ENCODE measurements around the gene PAK1. TPM values are rescaled to one million over a fixed set of nuclear protein-coding genes. Genes with fewer than 3 reads are reported as not detected.

PAK1 gene
- total and polyA plus RNA-seq, 9 of the 15 experiments (the other 6 are each of a cell fraction or from before 2014, with no cell fraction given), result 0.52 to 11.7 (median 1.9) TPM

GRCh38 chr11:77372726-77373125 is 101.2 kb downstream of the PAK1 start:
- ChIA-PET POLR2A (no interaction called here), CTCF (ENCODE audit: low intra/inter-chr PET ratio) (no interaction called here)
- Histone ChIP-seq H3K4me2 (ENCODE audit: insufficient read depth, low read length) (no peak overlapping the region), H4K20me1 (replicated peaks; ENCODE audit: control insufficient read depth, insufficient read depth, low read length) (no peaks in the 10 kb centered on the region), H3K36me3 (ENCODE audit: control insufficient read depth, insufficient read depth, low read length) (no peaks in the 10 kb centered on the region), H3K9me1 (ENCODE audit: control insufficient read depth, insufficient read depth, low read length) (no peaks in the 10 kb centered on the region), H3K27me3 (ENCODE audit: control insufficient read depth in 2 of 2, insufficient read depth in 2 of 2, low read length in 2 of 2) (no peaks in the 10 kb centered on the region; a peak in 1 of 5 replicates), H3K4me1 (replicated peaks in 1 of 2; ENCODE audit: control insufficient read depth in 2 of 2, insufficient read depth in 2 of 2, low read length in 2 of 2) (no peaks in the 10 kb centered on the region), H3K9ac (ENCODE audit: insufficient read depth in 1 of 2, low read depth in 2 of 2, low read length in 2 of 2) (no peak overlapping the region), H3K27ac (ENCODE audit: extremely low read depth, low read depth, low read length) (no peak overlapping the region), H3K79me2 (ENCODE audit: control insufficient read depth, insufficient read depth, low read length) (no peaks in the 10 kb centered on the region), H2AFZ (ENCODE audit: low read depth, low read length) (no peak overlapping the region), H3K4me3 (no peak overlapping the region), H3K9me3 (replicated peaks; ENCODE audit: control insufficient read depth, insufficient read depth, low read depth, low read length) (no peaks in the 10 kb centered on the region)
- no peak for FAIRE-seq
- WGBS (ENCODE audit: insufficient coverage, low coverage, missing lambda C conversion rate), result 0% methylated on average over 2 of the region's 2 CpGs
- no peak for ATAC-seq
- in situ Hi-C loops (cut with MboI) (no loop called here), intact Hi-C loops (cut with micrococcal nuclease) (loop anchor here (10.0 kb wide), 1 partner anchor 178 kb away; no protein-coding TSS in a partner anchor)
- DNase-seq (ENCODE audit: extremely low read depth in 1 of 4, low spot score in 3 of 4), result no peak
- BruUV-seq (replicated peaks), result no TSS peak
- no peak for TF ChIP-seq SAFB (IDR thresholded peaks at IDR 0.05; ENCODE audit: borderline replicate concordance, low read depth, low read length)
- TF ChIP-seq KDM5B (IDR thresholded peaks at IDR 0.05; ENCODE audit: insufficient replicate concordance, low read depth, low read length), result no peak
- no peak for TF ChIP-seq POLR3G (IDR thresholded peaks at IDR 0.05; ENCODE audit: extremely low read depth, insufficient read length, insufficient replicate concordance)
- TF ChIP-seq HOMEZ (CRISPR knock-in tag; IDR thresholded peaks at IDR 0.05), result no peak
- TF ChIP-seq ZNF184 (CRISPR knock-in tag; IDR thresholded peaks at IDR 0.05), result no peak
- no peak for TF ChIP-seq ADNP (tag; IDR thresholded peaks at IDR 0.05)
- TF ChIP-seq GATA2 (CRISPR knock-in tag; IDR thresholded peaks at IDR 0.05), result no peak
- TF ChIP-seq, protein P1, sequence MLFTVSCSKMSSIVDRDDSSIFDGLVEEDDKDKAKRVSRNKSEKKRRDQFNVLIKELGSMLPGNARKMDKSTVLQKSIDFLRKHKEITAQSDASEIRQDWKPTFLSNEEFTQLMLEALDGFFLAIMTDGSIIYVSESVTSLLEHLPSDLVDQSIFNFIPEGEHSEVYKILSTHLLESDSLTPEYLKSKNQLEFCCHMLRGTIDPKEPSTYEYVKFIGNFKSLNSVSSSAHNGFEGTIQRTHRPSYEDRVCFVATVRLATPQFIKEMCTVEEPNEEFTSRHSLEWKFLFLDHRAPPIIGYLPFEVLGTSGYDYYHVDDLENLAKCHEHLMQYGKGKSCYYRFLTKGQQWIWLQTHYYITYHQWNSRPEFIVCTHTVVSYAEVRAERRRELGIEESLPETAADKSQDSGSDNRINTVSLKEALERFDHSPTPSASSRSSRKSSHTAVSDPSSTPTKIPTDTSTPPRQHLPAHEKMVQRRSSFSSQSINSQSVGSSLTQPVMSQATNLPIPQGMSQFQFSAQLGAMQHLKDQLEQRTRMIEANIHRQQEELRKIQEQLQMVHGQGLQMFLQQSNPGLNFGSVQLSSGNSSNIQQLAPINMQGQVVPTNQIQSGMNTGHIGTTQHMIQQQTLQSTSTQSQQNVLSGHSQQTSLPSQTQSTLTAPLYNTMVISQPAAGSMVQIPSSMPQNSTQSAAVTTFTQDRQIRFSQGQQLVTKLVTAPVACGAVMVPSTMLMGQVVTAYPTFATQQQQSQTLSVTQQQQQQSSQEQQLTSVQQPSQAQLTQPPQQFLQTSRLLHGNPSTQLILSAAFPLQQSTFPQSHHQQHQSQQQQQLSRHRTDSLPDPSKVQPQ (CRISPR knock-in tag; IDR thresholded peaks at IDR 0.05; ENCODE audit: borderline replicate concordance), result no peak
- TF ChIP-seq RBM17 (IDR thresholded peaks at IDR 0.05; ENCODE audit: borderline replicate concordance, low read depth, low read length), result no peak
- TF ChIP-seq TGIF2 (CRISPR knock-in tag; IDR thresholded peaks at IDR 0.05), result no peak
- no peak for TF ChIP-seq RFX7 (CRISPR knock-in tag; IDR thresholded peaks at IDR 0.05)
- no peak for TF ChIP-seq JUND (IDR thresholded peaks at IDR 0.05; ENCODE audit: borderline replicate concordance, low read depth, low read length)
- no peak for TF ChIP-seq JUND (tag; IDR thresholded peaks at IDR 0.05; ENCODE audit: borderline replicate concordance, low read depth, low read length)
- no peak for TF ChIP-seq ZNF444 (CRISPR knock-in tag; IDR thresholded peaks at IDR 0.05)
- TF ChIP-seq, protein P2, sequence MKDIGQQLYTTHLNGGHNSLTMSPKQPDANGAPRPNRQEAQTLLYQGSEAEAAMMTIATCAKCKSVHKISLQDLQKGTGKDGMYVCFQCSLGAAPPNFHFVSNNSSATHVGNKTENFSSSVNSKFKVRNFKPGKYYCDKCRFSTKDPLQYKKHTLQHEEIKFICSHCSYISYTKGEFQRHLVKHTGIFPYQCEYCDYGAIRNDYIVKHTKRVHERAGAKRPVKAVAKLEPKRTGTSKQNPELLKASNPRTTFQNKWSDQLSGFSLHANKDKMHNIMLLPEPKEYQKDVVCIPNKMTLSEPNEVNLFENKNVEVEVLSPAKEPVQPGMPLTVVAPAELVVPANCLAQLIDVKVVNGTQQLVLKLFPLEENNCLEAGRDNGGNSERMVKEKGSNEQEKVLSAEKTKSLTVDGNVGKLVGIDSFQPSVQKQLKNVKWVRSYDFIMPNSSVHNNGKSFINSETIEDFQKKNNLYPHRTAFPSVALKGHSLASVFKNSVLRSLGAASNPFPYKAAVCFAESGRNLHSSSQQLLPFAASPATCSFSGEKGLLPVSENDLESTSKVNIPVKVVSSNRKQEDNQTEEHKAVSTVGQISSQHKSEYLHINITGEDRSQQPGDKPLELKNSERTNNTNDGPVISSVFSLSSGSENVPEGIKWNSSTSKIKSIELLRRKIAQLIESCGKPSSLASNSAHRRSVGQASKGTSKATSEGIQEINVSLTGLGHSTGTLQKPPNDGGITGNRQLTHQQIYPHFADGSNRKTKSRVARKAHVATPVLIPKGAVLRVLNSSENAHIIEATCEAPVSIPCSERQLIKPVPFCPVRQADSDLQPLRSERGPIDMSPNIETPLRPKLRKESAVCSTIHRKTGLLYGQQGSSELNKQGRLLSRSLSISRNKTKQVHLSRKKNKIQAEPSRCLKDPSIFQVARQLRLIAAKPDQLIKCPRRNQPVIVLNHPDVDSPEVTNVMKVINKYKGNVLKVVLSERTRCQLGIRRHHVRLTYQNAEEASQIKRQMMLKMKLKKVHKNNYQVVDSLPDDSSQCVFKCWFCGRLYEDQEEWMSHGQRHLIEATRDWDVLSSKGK (CRISPR knock-in tag; IDR thresholded peaks at IDR 0.05), result no peak
- no peak for TF ChIP-seq CBX1 (IDR thresholded peaks at IDR 0.05; ENCODE audit: low read depth)
- TF ChIP-seq BDP1 (IDR thresholded peaks at IDR 0.05; ENCODE audit: insufficient read depth, insufficient read length), result no peak
